HG03457 (cell line): Measurements from ENCODE around the gene PERM1.
"Not testable (repeated sequence)": the region's sequence is repeated elsewhere in the genome, so short reads cannot be mapped to it uniquely, and the experiment has no call there.

Experiments used
- ATAC-seq: cut with Tn5 transposase; IDR thresholded peaks from one replicate; pipeline ENCODE4 v1.9.1; 2021; ENCODE audit warnings: moderate number of reproducible peaks; ENCODE audit not compliant: unreplicated experiment

PERM1 gene, protein sequence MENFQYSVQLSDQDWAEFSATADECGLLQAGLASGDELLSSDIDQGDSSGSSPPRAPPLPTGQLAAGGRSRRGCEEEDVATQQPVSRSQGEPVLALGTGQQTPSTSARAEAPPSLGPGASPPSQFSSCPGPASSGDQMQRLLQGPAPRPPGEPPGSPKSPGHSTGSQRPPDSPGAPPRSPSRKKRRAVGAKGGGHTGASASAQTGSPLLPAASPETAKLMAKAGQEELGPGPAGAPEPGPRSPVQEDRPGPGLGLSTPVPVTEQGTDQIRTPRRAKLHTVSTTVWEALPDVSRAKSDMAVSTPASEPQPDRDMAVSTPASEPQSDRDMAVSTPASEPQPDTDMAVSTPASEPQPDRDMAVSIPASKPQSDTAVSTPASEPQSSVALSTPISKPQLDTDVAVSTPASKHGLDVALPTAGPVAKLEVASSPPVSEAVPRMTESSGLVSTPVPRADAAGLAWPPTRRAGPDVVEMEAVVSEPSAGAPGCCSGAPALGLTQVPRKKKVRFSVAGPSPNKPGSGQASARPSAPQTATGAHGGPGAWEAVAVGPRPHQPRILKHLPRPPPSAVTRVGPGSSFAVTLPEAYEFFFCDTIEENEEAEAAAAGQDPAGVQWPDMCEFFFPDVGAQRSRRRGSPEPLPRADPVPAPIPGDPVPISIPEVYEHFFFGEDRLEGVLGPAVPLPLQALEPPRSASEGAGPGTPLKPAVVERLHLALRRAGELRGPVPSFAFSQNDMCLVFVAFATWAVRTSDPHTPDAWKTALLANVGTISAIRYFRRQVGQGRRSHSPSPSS

DNA sequence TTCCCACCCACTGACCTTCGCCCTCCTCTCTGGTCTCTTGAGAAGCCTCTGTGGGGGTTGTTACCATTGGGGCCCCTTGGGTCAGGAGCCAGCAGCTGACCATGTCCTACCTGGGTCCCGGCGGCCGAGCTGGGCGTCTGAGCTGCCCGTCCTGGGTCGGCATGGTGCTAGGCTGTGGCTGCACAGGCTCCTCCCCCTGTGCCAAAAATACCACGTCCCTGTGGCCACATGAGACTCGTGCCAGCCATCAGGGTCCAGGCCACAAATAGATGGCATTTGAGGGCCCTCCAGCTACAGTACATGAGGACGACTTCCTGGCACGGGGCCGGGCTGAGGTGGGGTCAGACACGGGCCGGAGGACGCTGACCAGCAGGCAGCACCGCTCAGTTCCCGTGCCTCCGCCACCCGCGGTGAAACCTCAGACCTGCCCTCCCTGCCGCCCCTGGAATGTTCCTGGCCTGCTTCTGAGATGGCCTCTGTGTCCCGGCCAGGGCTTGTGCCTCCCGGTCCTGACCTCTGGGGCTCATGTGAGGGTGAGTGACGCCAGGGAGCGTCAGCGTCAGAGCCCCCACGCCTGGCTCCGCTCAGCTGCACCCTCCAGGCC is at the start of gene PERM1:
PERM1 (minus strand) TSS at position 139 of the 604 bp plus-strand sequence. CDS start 1,064 bp downstream, outside the sequence.
- no peak for ATAC-seq

DNA sequence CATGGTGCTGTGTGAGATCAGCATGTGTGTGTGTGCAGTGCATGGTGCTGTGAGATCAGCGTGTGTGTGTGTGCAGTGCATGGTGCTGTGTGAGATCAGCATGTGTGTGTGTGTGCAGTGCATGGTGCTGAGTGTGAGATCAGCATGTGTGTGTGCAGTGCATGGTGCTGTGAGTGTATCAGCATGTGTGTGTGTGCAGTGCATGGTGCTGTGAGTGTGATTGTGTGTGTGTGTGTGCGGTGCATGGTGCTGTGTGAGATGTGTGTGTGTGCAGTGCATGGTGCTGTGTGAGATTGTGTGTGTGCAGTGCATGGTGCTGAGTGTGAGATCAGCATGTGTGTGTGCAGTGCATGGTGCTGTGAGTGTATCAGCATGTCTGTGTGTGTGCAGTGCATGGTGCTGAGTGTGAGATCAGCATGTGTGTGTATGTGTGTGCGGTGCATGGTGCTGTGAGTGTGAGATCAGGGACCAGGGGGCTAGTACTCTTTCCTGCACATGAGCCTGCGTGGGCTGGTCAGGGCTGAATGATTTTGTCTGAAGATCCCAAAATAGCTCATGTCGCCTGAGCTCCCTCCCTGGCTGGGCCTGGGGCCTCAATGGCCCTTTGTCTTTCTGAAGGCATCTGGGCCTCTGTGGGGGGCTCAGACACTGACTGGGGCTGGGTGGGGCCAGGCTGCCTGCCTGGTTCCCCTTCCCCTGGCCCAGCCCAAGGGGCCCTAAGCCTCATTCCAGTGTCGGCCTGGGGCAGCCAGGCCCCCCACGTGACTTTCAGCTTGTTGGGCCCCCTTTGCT is 49.2 kb upstream of the PERM1 start:
- ATAC-seq: not testable (repeated sequence)

DNA sequence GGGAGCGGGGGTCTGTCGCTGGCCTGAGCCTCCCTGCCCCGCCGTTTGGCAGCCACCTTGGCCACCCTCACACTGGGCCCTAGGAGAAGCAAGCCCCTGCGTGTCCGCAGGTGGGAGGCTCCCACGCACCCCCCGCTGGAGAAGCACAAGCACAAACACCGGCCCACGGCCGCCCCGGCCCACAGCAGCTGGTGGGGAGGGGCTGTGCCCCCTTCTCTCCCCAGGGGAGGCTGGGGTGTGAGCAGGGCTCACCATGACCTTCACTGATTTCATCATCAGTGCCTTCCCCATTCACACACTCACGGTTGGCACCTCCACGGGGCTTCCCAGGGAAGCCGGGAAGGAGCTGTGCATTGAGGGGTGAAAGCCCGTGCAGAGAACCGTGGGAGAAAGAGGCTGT is 45.9 kb upstream of the PERM1 start:
- ATAC-seq: no peak

DNA sequence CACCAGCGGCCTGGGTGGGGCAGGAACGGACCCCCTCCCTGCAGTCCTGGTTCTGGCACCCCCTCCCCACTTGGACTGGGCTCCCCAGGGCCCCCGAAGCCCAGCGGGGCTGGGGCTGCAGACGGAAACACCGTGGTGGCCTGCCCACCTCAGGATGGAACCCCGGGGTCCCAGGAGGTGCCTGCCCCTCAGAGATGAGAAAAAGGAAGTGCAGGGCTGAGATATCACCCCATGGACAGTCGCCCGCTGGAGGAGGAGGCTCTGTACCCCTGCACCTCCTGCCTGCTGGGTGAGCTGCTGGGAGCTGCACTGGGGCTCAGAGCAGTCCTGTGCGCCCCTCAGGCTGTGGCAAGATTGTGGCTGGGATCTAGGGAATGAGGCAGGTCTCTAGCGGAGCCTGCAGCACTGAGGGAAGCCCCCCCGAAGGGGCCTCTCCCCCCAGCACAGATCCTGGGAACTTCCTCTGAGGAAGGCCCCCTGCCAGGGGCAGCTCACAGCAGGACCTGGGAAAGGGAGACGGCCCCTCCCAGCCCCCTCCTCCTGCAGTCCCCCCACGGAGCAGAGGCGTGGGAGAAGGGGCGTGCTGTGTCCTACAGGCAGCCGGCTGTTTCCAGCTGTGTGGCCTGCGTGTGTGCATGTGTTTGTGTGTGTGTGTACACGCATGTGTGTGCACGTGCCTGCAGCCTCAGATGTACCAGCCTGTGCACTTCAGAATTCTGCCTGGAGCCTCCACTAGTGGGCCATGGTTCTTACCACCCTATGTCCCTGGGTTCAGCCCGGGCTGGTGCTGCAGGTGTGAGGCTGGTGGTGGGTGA is 44.9 kb upstream of the PERM1 start:
- no peak for ATAC-seq

DNA sequence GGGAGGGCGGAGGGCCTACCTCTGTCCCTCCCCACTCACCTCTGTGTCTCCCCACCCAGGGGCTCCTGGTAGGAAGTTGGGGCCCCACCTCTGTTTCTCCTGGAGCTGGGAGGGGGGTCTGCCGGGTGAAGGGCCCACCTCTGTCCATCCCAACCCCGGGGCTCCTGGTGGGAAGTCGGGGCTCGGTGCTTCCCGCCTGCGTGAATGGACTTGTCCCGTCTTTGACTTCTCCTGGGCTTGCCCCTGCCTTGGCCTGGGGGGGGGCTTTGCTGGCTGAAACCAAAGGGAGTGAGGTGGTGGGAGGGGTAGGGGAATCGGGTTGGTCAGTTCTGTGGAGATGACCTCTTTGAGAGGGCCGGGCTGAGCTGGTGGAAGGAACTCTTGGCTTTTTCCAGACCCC is 43.8 kb upstream of the PERM1 start:
- ATAC-seq: no peak

DNA sequence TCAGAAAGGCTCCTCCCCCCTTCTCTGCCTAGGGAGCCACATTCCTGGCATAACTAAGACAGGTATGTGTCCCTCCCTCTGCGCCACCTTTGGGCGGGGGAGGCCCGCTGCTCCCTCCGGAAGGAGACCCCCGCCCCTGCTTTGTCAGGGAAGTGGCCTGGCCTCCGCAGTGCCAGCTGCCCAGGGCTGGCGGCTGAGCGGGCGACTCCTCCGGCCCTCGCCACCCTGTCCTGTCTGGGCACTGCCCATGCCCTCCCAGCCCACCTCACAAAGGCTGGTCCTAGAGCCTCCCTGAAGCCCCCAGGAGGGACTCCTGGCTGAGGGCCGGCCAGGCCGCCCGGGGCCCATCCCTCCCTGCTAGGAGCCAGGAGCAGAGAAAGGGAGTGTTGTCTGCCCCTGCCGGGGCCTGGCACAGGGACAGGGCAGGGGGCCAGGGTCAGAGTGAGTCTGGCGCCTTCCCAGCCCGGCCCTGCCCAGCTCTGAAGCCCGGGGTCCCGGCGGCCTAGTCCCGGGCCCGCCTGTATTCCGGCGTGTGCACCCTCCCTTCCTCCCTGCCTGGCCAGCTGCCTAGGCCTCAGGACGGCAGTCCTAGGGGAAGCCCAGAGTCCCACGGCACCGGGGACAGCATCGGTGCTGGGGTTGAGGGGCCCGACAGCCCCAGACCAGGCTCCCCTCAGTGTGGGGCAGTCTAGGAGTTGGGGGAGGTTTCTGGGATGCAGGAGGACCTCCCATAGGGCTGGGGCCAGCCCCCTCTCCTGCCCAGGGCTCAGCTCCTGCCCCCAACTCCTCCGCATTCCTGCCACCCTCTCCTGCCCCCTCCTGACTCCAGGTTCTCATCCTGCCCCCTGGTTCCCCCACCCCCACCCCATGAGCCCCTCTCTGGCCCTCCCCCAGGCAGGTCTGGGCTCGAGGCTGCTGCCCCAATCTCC is 43.1 kb upstream of the PERM1 start:
- no peak for ATAC-seq

DNA sequence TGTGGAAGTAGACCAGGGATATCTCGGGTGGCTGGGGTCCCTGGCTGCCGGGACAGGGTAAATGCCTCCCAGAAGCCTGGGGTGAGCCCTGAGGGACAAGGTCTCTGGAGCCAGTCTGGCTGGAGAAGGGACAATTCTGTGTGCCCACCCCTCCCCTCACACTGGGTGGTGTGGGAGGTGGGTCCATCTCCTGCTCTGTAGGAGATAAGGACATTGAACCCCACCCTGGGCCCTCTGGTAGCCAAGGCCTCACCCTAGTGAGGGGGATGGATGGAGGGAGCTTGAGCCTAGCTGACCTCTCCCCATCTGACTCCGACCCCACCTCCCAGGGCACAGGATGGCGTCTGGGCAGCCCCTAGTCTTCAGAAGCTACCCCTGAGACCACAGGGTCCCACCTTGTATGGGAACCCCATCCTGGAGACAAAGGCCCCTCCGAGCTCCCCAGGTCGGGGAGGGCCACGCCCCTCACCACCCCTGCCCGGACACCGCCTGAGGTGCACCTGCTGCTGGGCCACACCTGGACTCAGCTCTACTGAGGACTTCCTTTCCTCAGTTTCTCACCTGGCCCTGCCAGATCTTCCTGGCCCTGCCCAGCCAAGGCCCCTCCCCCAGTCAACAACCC is 42.4 kb upstream of the PERM1 start:
- ATAC-seq: no peak

DNA sequence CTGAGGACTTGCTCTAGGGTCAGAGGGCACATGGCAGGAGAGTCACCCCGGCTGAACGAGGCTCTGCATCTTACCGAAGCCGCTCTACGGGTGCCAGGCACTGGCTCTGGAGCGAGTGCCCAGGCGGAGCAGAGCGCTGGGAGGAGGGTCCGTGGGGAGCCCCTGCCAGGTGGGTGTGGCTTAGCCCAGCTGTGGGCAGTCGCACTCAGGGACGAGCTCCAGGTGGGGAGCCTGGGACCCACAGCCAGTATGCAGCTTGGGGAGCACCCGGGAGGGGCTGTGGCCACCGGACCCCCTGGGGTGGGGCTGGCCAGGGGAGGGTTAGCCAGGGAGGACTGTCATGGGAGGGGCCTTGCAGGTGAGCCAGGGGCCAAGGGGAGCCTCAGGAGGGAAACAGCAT is 41.8 kb upstream of the PERM1 start:
- no peak for ATAC-seq

DNA sequence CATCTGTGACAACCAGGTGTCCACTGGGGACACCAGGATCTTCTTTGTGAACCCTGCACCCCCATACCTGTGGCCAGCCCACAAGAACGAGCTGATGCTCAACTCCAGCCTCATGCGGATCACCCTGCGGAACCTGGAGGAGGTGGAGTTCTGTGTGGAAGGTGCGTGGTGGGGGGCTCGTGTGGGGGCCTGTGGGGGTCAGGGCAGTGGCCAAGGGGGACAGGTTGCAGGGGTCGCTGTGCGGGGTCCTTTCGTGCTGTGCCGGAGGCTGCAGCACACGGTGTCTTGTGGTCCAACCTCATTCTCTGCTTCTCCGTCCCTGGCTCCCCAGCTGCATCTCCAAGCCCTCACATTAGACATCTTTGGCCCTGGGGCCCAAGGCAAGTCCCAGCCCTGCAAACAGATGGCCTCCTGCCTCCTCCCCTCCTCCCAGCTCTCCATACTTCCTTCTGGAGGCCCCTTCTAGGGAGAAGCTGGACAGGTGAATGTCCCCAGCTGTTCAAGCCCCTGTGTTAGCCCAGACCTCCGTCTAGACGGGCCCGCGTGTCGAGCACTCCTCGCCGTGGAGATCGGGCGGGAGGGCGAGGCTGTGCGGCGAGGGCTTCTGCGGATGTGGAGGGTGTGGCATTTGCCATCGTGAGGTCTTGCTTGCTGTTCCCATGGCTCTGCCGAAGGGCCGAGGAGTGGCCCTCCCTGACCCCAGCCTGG is 40.6 kb upstream of the PERM1 start:
- ATAC-seq: no peak

DNA sequence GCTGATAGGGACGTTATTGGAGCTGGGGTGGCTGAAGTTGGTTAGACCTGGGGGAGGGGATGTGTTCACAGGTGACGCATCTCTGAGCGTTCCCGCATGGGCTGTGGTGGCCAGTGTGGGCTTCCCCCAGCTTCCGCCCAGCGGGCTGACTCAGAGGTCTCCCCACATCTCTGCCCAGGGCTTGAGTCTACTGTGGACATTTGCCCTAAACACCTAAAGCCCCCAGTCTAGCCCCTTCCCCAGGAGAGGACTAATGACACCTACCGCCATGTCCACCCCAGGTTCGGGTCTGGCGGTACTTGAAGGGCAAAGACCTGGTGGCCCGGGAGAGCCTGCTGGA is 40.0 kb upstream of the PERM1 start:
- no peak for ATAC-seq

DNA sequence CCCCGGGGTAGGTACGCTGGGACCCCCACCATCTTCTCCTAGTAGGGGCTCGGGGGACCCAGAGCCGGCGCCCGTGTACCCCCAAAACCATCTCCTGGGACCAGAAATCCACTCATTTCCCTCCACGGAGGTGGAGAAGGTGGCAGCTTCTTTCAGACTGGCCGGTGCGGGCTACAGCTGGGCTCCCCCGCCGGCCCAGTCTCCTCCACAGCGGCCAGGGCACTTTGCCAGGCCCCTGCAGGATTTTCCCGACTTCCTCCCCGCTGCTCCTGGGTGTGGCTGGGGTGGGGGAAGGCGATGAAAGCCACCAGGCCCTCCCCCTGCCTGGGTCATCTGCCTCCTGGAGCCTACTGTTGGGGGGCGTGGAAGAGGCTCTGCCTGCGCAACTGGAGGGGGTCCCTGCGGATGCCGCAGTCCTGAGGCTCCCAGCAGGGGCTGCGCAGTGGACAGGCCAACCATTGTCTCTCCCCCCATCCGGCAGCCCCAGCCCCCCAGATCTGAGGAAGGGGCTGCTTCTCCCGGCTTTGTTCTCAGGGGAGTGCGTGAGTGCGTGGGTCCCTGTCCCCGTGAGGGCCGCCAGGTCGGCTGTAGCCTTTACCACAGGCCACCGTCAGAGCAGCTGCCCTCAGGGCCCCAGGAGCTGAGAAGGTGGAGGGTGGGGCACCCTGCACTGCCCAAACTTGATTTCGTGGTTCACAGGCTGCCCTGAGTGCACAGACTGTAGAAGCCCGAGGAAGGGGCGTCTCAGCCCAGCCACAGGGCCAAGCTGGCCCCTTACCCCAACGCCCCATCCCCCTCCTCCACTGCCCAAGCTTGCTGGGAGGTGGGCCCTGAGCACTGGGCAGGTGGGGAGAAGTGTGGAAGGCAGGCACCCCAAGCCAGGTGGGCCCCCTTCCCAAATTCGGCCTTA is 39.4 kb upstream of the PERM1 start:
- ATAC-seq: no peak

DNA sequence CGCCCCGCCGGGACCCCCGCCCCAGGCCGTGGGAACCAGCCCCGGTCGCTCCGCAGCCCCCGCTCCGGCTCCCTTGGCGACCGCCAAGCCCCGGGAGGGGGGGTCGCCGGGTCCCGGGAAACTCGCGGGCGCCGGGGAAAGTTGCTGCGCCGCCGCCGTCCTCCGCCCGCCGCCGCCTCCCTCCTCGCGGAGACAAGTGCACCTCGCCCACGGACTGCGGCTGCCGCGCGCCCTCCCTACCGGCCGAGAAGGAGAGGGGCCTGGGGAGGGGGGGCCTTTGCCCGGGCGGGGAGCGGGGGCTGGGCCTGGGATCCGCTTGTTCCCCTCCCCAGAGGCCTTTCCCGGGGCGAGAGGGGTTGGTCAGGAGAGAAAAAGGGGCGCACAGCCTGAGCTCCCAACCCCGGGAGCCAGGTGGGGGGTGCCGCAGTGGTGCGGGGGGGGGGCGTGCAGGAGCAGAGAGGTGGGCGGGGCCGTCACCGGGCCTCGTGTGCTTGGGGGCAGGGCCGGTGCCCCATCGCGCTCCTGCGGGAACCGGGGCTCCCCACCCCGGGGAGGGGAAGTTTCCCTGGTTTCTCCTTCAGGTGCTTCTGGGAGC is 38.6 kb upstream of the PERM1 start:
- peak; percentile 10 for ATAC-seq

DNA sequence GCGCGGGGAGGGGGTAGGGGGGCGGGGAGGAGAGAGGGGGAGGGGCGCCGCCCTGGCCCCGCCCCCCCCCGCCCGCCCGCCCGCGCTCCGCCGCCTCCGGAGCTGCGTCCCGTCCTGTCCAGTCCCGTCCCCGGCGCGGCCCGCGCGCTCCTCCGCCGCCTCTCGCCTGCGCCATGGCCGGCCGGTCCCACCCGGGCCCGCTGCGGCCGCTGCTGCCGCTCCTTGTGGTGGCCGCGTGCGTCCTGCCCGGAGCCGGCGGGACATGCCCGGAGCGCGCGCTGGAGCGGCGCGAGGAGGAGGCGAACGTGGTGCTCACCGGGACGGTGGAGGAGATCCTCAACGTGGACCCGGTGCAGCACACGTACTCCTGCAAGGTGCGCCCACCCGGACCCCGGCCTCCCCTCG is 38.1 kb upstream of the PERM1 start, which contains the start of gene AGRN:
AGRN (plus strand) TSS at position 121 of the 405 bp plus-strand sequence; CDS start at position 174, 53 bp downstream.
- peak; percentile 24 for ATAC-seq

DNA sequence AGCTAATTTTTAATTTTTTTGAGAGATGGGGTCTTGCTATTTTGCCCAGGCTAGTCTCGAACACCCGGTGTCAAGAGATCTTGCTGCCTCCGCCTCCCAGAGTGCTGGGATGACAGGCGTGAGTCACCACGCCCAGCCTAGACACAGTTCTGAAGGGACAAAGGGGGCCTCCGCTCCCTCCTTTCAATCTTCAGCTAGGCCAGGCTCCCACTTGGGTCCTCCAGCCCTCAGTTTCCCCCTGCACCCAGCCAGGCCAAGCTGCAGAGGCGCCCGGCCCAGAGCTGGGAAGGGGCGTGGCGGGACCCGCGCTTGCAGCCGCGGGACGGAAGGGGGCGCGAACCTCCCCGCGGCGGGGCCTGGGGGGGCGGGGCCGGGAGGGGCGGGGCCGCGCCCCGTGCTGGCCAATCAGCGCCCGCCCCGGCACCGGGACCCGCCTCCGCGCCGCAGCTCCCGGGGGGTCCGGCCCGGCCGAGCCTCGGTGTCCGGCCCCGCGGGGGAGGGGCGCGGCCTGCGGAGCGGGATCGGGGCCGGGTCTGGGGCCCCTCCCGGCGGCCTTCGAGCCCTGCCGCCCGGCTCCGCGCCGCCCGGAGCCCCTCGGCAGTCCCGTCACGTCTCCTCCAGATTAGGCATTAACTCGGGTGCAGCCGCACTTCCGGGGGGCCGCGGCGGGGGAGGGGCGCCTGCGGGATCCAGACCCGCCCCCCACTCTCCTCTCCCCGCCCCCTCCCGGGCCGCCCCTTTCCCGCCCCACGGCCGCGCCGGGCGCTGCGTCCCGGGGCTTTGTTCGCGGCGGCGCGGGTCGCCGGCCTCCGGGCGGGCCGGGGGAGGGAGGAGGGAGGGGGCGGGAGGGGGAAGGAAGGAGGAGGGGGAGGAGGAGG is 37.5 kb upstream of the PERM1 start:
- peak; percentile 43 for ATAC-seq

DNA sequence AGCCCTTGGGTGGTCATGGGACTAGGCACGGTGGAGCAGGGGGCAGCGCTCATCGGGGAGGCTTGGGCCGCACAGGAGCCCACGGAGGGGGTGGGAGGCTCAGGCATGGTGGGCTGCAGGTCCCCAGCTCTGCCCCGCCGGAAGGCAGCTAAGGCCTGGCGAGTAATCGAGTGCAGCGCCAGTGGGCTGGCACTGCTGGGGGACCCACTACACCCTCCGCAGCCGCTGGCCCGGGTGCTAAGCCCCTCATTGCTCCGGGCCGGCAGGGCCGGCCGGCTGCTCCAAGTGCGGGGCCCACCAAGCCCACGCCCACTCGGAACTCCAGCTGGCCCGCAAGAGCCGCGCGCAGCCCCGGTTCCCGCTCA is 36.4 kb upstream of the PERM1 start:
- not testable (repeated sequence) for ATAC-seq
